HepG2 (cell line): ENCODE results near the gene OVCA2. TPM values are rescaled to one million over a fixed set of nuclear protein-coding genes. Genes with fewer than 3 reads are reported as not detected.

Experiments used
- ARID3A ChIP-seq: IDR thresholded peaks from 2 replicates; pipeline ENCODE4 v1.6.1; 2012; ENCODE audit warnings: low read depth, low read length, improper control_type of control experiment
- CERS6 ChIP-seq: sonication (generic); formaldehyde crosslinking; IDR thresholded peaks from 2 replicates; pipeline ENCODE4 v1.5.0; 2020; ENCODE audit warnings: missing genetic modification reagents
- CHD4 ChIP-seq: fragments of 200-600 bp; sonication (generic); IDR thresholded peaks from 2 replicates; pipeline ENCODE4 v1.7.0; 2017; ENCODE audit warnings: mild to moderate bottlenecking, low read length, borderline replicate concordance
- EP300 ChIP-seq, 3 experiments: sonication (generic) in 1 of 3; formaldehyde crosslinking in 1 of 3; IDR thresholded peaks; 2 replicates each; pipeline versions ENCODE4 v1.5.1 to v1.6.1; 2011 to 2020; ENCODE audit warnings: low read depth in 2 of 3, low read length in 2 of 3, borderline replicate concordance in 1 of 3, improper control_type of control experiment in 1 of 3, mild to moderate bottlenecking in 1 of 3, missing genetic modification reagents in 1 of 3, moderate library complexity in 1 of 3
- ERF ChIP-seq: IDR thresholded peaks from 2 replicates; pipeline ENCODE4 v1.6.1; 2018; ENCODE audit warnings: missing biosample characterization, missing genetic modification reagents
- GATAD2A ChIP-seq: IDR thresholded peaks from 2 replicates; pipeline ENCODE4 v1.6.1; 2016
- RFXAP ChIP-seq: sonication (generic); formaldehyde crosslinking; IDR thresholded peaks from 2 replicates; pipeline ENCODE4 v1.4.0; 2020; ENCODE audit warnings: missing genetic modification reagents, borderline replicate concordance
- TFAP4 ChIP-seq: sonication (generic); IDR thresholded peaks from 2 replicates; pipeline ENCODE4 v1.6.1; 2016; ENCODE audit warnings: low read depth, borderline replicate concordance
- TP53 ChIP-seq: sonication (generic); formaldehyde crosslinking; conservative IDR thresholded peaks from 2 replicates; pipeline ENCODE4 v1.4.0; 2020; ENCODE audit warnings: missing genetic modification reagents
- UBTF ChIP-seq: sonication (generic); formaldehyde crosslinking; IDR thresholded peaks from 2 replicates; pipeline ENCODE4 v1.4.0; 2020; ENCODE audit warnings: mild to moderate bottlenecking, missing genetic modification reagents
- ZMAT5 ChIP-seq: sonication (generic); formaldehyde crosslinking; IDR thresholded peaks from 2 replicates; pipeline ENCODE4 v1.5.0; 2020; ENCODE audit warnings: mild to moderate bottlenecking, low read depth, missing genetic modification reagents, borderline replicate concordance
- ZNF17 ChIP-seq: sonication (generic); formaldehyde crosslinking; IDR thresholded peaks from 2 replicates; pipeline ENCODE4 v1.5.0; 2020; ENCODE audit warnings: mild to moderate bottlenecking, missing genetic modification reagents
- ZNF367 ChIP-seq: sonication (generic); formaldehyde crosslinking; IDR thresholded peaks from 2 replicates; pipeline ENCODE4 v1.4.0; 2020; ENCODE audit warnings: missing genetic modification reagents, borderline replicate concordance
- ZNF646 ChIP-seq: sonication (generic); formaldehyde crosslinking; IDR thresholded peaks from 2 replicates; pipeline ENCODE4 v1.9.0; 2021; ENCODE audit warnings: mild to moderate bottlenecking, missing genetic modification reagents
- polyA plus RNA-seq, 8 experiments: library from polyadenylated mRNA; depleted of rRNA in 3 of 8; stranded (reverse) in 7 of 8; unstranded in 1 of 8; fragments of >200 nt; fragmentation: Illumina TruSeq in 4 of 8; extraction: Trizol in 4 of 8; gene quantifications; 2 replicates each; pipeline versions ENCODE4 v1.2.1 to v1.2.3, GENCODE V29; 2011 to 2016; ENCODE audit warnings: low read depth in 4 of 8, missing spikeins in 1 of 8, mixed read lengths in 1 of 8; ENCODE audit not compliant: insufficient read depth in 1 of 8
- total RNA-seq, 5 experiments: library from RNA; depleted of rRNA; stranded (reverse); fragments of >200 nt; fragmentation: Illumina TruSeq; extraction: Trizol; gene quantifications; 2 replicates each; pipeline ENCODE4 v1.2.3, GENCODE V29; 2016; ENCODE audit warnings: low read depth in 1 of 5

Gene OVCA2
- total and polyA plus RNA-seq, 2 of the 13 experiments (the other 11 are each of a cell fraction or from before 2014, with no cell fraction given), result 23.7 to 28.2 TPM

GRCh38 chr17:2053380-2054261, 11.8 kb downstream of the OVCA2 start (continued):
- TF ChIP-seq RFXAP (CRISPR knock-in tag), result no peak
- no peak for TF ChIP-seq CHD4
- TF ChIP-seq CERS6 (CRISPR knock-in tag), result no peak
- TF ChIP-seq UBTF, result no peak
- TF ChIP-seq ZNF646 (CRISPR knock-in tag), result no peak
- TF ChIP-seq TP53, result no peak
- TF ChIP-seq ZNF17 (CRISPR knock-in tag), result no peak
- no peak for TF ChIP-seq ZNF367
- TF ChIP-seq TFAP4, result no peak
- no peak; the same call in 1 of the 2 replicates for TF ChIP-seq GATAD2A (CRISPR knock-in tag)
- no peak for TF ChIP-seq ERF (CRISPR knock-in tag)
- TF ChIP-seq ZMAT5 (CRISPR knock-in tag), result no peak
- TF ChIP-seq EP300 (IDR thresholded peaks at IDR 0.05; ENCODE audit: low read depth in 2 of 2, low read length in 2 of 2), result no peak
- TF ChIP-seq EP300 (CRISPR knock-in tag; IDR thresholded peaks at IDR 0.05; ENCODE audit: borderline replicate concordance), result no peak
- TF ChIP-seq ARID3A, result no peak
